Measurements from ENCODE around the gene CPO.

CPO gene

GRCh38 chr2:206987810-206988209, 48.5 kb downstream of the CPO start:
- DNase-seq (ENCODE audit: low read depth): no peak
- H3K4me3 ChIP-seq (ENCODE audit: low read depth, low read length): no peak overlapping the region
- no peak for TF ChIP-seq MYC (IDR thresholded peaks at IDR 0.05; ENCODE audit: low read depth, low read length)
- no peak for TF ChIP-seq CTCF (IDR thresholded peaks at IDR 0.05; ENCODE audit: low read depth, low read length)
- TF ChIP-seq POLR2A (IDR thresholded peaks at IDR 0.05; ENCODE audit: extremely low read depth, insufficient read length): no peak
- no peak for TF ChIP-seq MAX (IDR thresholded peaks at IDR 0.05; ENCODE audit: low read depth, low read length)

GRCh38 chr2:206988884-206989283, 49.6 kb downstream of the CPO start:
- no peak for TF ChIP-seq MAX (IDR thresholded peaks at IDR 0.05; ENCODE audit: low read depth, low read length)
- TF ChIP-seq CTCF (IDR thresholded peaks at IDR 0.05; ENCODE audit: low read depth, low read length): no peak
- TF ChIP-seq MYC (IDR thresholded peaks at IDR 0.05; ENCODE audit: low read depth, low read length): no peak
- TF ChIP-seq POLR2A (IDR thresholded peaks at IDR 0.05; ENCODE audit: extremely low read depth, insufficient read length): no peak
- H3K4me3 ChIP-seq (ENCODE audit: low read depth, low read length): no peak overlapping the region
- no peak for DNase-seq (ENCODE audit: low read depth)

GRCh38 chr2:206989311-206989710, 50.0 kb downstream of the CPO start:
- H3K4me3 ChIP-seq (ENCODE audit: low read depth, low read length): no peak overlapping the region
- TF ChIP-seq MAX (IDR thresholded peaks at IDR 0.05; ENCODE audit: low read depth, low read length) (no peak), POLR2A (IDR thresholded peaks at IDR 0.05; ENCODE audit: extremely low read depth, insufficient read length) (no peak), CTCF (IDR thresholded peaks at IDR 0.05; ENCODE audit: low read depth, low read length) (peak; percentile 92), MYC (IDR thresholded peaks at IDR 0.05; ENCODE audit: low read depth, low read length) (no peak)
- DNase-seq (ENCODE audit: low read depth): peak; percentile 54

GRCh38 chr2:206990360-206990759, 51.0 kb downstream of the CPO start:
- DNase-seq (ENCODE audit: low read depth): no peak
- TF ChIP-seq MAX (IDR thresholded peaks at IDR 0.05; ENCODE audit: low read depth, low read length): no peak
- TF ChIP-seq CTCF (IDR thresholded peaks at IDR 0.05; ENCODE audit: low read depth, low read length): no peak
- H3K4me3 ChIP-seq (ENCODE audit: low read depth, low read length): no peak overlapping the region

- TF ChIP-seq MYC (IDR thresholded peaks at IDR 0.05; ENCODE audit: low read depth, low read length): no peak
- no peak for TF ChIP-seq MAX (IDR thresholded peaks at IDR 0.05; ENCODE audit: low read depth, low read length)
- TF ChIP-seq POLR2A (IDR thresholded peaks at IDR 0.05; ENCODE audit: extremely low read depth, insufficient read length): no peak
- TF ChIP-seq CTCF (IDR thresholded peaks at IDR 0.05; ENCODE audit: low read depth, low read length): no peak
- no peak for DNase-seq (ENCODE audit: low read depth)
- no peak overlapping the region for H3K4me3 ChIP-seq (ENCODE audit: low read depth, low read length)
Observed at GRCh38 chr2:206991070-206991469, 51.8 kb downstream of the CPO start.

- peak; percentile 46 for DNase-seq (ENCODE audit: low read depth)
- TF ChIP-seq MYC (IDR thresholded peaks at IDR 0.05; ENCODE audit: low read depth, low read length) (no peak), POLR2A (IDR thresholded peaks at IDR 0.05; ENCODE audit: extremely low read depth, insufficient read length) (no peak), CTCF (IDR thresholded peaks at IDR 0.05; ENCODE audit: low read depth, low read length) (no peak), MAX (IDR thresholded peaks at IDR 0.05; ENCODE audit: low read depth, low read length) (no peak)
- no peak overlapping the region for H3K4me3 ChIP-seq (ENCODE audit: low read depth, low read length)
Observed at GRCh38 chr2:206993396-206993911, 54.1 kb downstream of the CPO start.

Measured in NB4 (cell line).